MM.1S (cell line): Measurements from ENCODE around the gene OTOP3.
A peak's percentile ranks its signal among the peaks of the same experiment; 100 is the strongest.

Source experiments
- DNase-seq: peaks from one replicate; pipeline ENCODE4 v3.0.0-alpha.2; 2015
- H2AFZ ChIP-seq: fragments of 300-600 bp; sonication (generic); 2 replicates; pipeline ENCODE4 v1.6.0; 2016; ENCODE audit warnings: antibody characterized with exemption, low read length
- H3F3A ChIP-seq: fragments of 300-600 bp; sonication (generic); 2 replicates; pipeline ENCODE4 v1.6.1; 2016; ENCODE audit warnings: mild to moderate bottlenecking, antibody characterized with exemption, low read length, moderate library complexity, mixed read lengths; ENCODE audit not compliant: insufficient read depth
- H3K27ac ChIP-seq: fragments of 300-600 bp; sonication (generic); 2 replicates; pipeline ENCODE4 v1.5.1; 2016; ENCODE audit warnings: mild to moderate bottlenecking, low read length
- H3K27me3 ChIP-seq: fragments of 300-600 bp; sonication (generic); replicated peaks from 2 replicates; pipeline ENCODE4 v1.6.0; 2016; ENCODE audit warnings: low read length; ENCODE audit not compliant: insufficient read depth
- H3K36me3 ChIP-seq: fragments of 300-600 bp; sonication (generic); replicated peaks from 2 replicates; pipeline ENCODE4 v1.6.1; 2016; ENCODE audit warnings: mild to moderate bottlenecking, low read length, mixed read lengths; ENCODE audit not compliant: insufficient read depth
- H3K4me1 ChIP-seq: fragments of 300-600 bp; sonication (generic); 2 replicates; pipeline ENCODE4 v1.6.1; 2016; ENCODE audit warnings: low read length, mixed read lengths
- H3K4me2 ChIP-seq: fragments of 300-600 bp; sonication (generic); 2 replicates; pipeline ENCODE4 v1.6.0; 2016; ENCODE audit warnings: low read depth, low read length
- H3K4me3 ChIP-seq: fragments of 300-600 bp; sonication (generic); 2 replicates; pipeline ENCODE4 v1.5.1; 2016; ENCODE audit warnings: low read length, mixed read lengths
- H3K79me2 ChIP-seq: fragments of 300-600 bp; sonication (generic); 2 replicates; pipeline ENCODE4 v1.6.1; 2016; ENCODE audit warnings: mixed run types, low read length, mixed read lengths
- H3K9ac ChIP-seq: fragments of 300-600 bp; sonication (generic); 2 replicates; pipeline ENCODE4 v1.6.1; 2016; ENCODE audit warnings: low read length, mixed read lengths
- H3K9me2 ChIP-seq: fragments of 300-600 bp; sonication (generic); replicated peaks from 2 replicates; pipeline ENCODE4 v1.6.1; 2016; ENCODE audit warnings: mild to moderate bottlenecking, low read length, mixed read lengths; ENCODE audit not compliant: insufficient read depth
- H3K9me3 ChIP-seq: fragments of 300-600 bp; sonication (generic); replicated peaks from 2 replicates; pipeline ENCODE4 v1.6.1; 2016; ENCODE audit warnings: mild to moderate bottlenecking, low read length, mixed read lengths; ENCODE audit not compliant: insufficient read depth
- H4K20me1 ChIP-seq: fragments of 300-600 bp; sonication (generic); 2 replicates; pipeline ENCODE4 v1.6.1; 2016; ENCODE audit warnings: mild to moderate bottlenecking, low read length, moderate library complexity, mixed read lengths; ENCODE audit not compliant: insufficient read depth
- CTCF ChIP-seq: fragments of 300-600 bp; sonication (generic); IDR thresholded peaks from 2 replicates; pipeline ENCODE4 v1.5.1; 2016; ENCODE audit warnings: antibody characterized with exemption, low read length, mixed read lengths
- EZH2 ChIP-seq: fragments of 300-600 bp; sonication (generic); optimal IDR thresholded peaks from 2 replicates; pipeline ENCODE3; 2017; ENCODE audit warnings: low read depth, mild to moderate bottlenecking, antibody characterized with exemption, low read length, mixed read lengths
- EZH2phosphoT487 ChIP-seq: fragments of 300-600 bp; sonication (generic); IDR thresholded peaks from 2 replicates; pipeline ENCODE4 v1.6.1; 2018; ENCODE audit warnings: antibody characterized with exemption, low read length

Gene OTOP3

GRCh38 chr17:74922694-74923537 lies 12.8 kb upstream of the OTOP3 start, which contains the start of gene USH1G:
USH1G (minus strand) TSS chr17:74923255; CDS start chr17:74923073, 182 bp downstream.
- no peak for DNase-seq
- no peak within 1 kb of the TSS for H3K27ac ChIP-seq
- H3K9me2 ChIP-seq = no peaks in the 10 kb centered on the region
- peaks cover 97% of the 10 kb centered on the region for H3K27me3 ChIP-seq
- H3K4me1 ChIP-seq = no peaks in the 10 kb centered on the region
- H4K20me1 ChIP-seq = no peaks in the 10 kb centered on the region; the same call in 1 of the 2 replicates
- H3F3A ChIP-seq = no peaks in the 10 kb centered on the region
- peak; percentile 62 for TF ChIP-seq EZH2
- no peak for TF ChIP-seq EZH2phosphoT487
- no peaks in the 10 kb centered on the region for H3K79me2 ChIP-seq
- no peaks in the 10 kb centered on the region for H3K36me3 ChIP-seq
- no peak within 1 kb of the TSS for H3K9ac ChIP-seq
- H3K4me2 ChIP-seq = peak within 1 kb of the TSS; percentile 82; the same call in 1 of the 2 replicates
- H3K9me3 ChIP-seq = no peaks in the 10 kb centered on the region
- 0 out of 2 replicates have a peak within 1 kb of the TSS, but pooled peaks have one; percentile 63 for H2AFZ ChIP-seq
- H3K4me3 ChIP-seq = peak within 1 kb of the TSS; percentile 37; the same call in 1 of the 2 replicates

GRCh38 chr17:74923538-74924249 lies 12.0 kb upstream of the OTOP3 start:
- peak overlapping the region; percentile 37; the same call in 1 of the 2 replicates for H3K4me3 ChIP-seq
- no peaks in the 10 kb centered on the region; the same call in 1 of the 2 replicates for H4K20me1 ChIP-seq
- H3K27ac ChIP-seq = no peak overlapping the region
- H3K9me3 ChIP-seq = no peaks in the 10 kb centered on the region
- no peaks in the 10 kb centered on the region for H3K36me3 ChIP-seq
- H3F3A ChIP-seq = no peaks in the 10 kb centered on the region
- no peaks in the 10 kb centered on the region for H3K79me2 ChIP-seq
- peak; percentile 20 for DNase-seq
- peaks cover 98% of the 10 kb centered on the region for H3K27me3 ChIP-seq
- H3K9me2 ChIP-seq = no peaks in the 10 kb centered on the region
- TF ChIP-seq CTCF = peak; percentile 72
- no peak for TF ChIP-seq EZH2
- TF ChIP-seq EZH2phosphoT487 = no peak
- H3K4me1 ChIP-seq = no peaks in the 10 kb centered on the region
- H2AFZ ChIP-seq = 0 out of 2 replicates have a peak overlapping the region, but pooled peaks have one; percentile 63
- H3K4me2 ChIP-seq = peak overlapping the region; percentile 82; the same call in 1 of the 2 replicates
- no peak overlapping the region for H3K9ac ChIP-seq

GRCh38 chr17:74924250-74924948 lies 11.3 kb upstream of the OTOP3 start, which contains the start of gene OTOP2:
OTOP2 (plus strand) TSS chr17:74924273; CDS start chr17:74924633, 360 bp downstream.
- Histone ChIP-seq H3K4me1 (no peaks in the 10 kb centered on the region), H4K20me1 (no peaks in the 10 kb centered on the region; the same call in 1 of the 2 replicates), H2AFZ (0 out of 2 replicates have a peak within 1 kb of the TSS, but pooled peaks have one; percentile 63), H3K9me2 (no peaks in the 10 kb centered on the region), H3F3A (no peaks in the 10 kb centered on the region), H3K9me3 (no peaks in the 10 kb centered on the region), H3K4me3 (peak within 1 kb of the TSS; percentile 37; the same call in 1 of the 2 replicates), H3K27ac (no peak within 1 kb of the TSS), H3K27me3 (peaks cover 95% of the 10 kb centered on the region), H3K9ac (no peak within 1 kb of the TSS), H3K36me3 (no peaks in the 10 kb centered on the region), H3K79me2 (no peaks in the 10 kb centered on the region), H3K4me2 (peak within 1 kb of the TSS; percentile 82; the same call in 1 of the 2 replicates)
- no peak for TF ChIP-seq CTCF
- peak; percentile 20 for TF ChIP-seq EZH2
- TF ChIP-seq EZH2phosphoT487 = no peak
- no peak for DNase-seq
